H1 (cell line): ENCODE data around the gene GGT5. TPM values are rescaled to one million over a fixed set of nuclear protein-coding genes. Genes with fewer than 3 reads are reported as not detected.

ENCODE experiments used
- CTCF ChIA-PET: fragments of 300-600 bp; sonication (Branson Sonifier 250); formaldehyde crosslinking; loops from one replicate; lab custom pipeline; 2021; ENCODE audit not compliant: partially characterized antibody; lab: Charles Lee
- POLR2A ChIA-PET: fragments of 300-600 bp; sonication (Branson Sonifier 250); formaldehyde crosslinking; loops from one replicate; lab custom pipeline; 2021; ENCODE audit warnings: inconsistent platforms; ENCODE audit not compliant: partially characterized antibody; lab: Charles Lee
- DNase-seq, 2 experiments: peaks; one replicate each; pipeline versions ENCODE4 v3.0.0 to v3.0.0-alpha.2; 2010 to 2022; ENCODE audit warnings: low spot score in 2 of 2, low read depth in 1 of 2, mixed read lengths in 1 of 2
- FAIRE-seq: peaks from 2 replicates; lab custom pipeline; 2011; peaks lifted over from hg19 to GRCh38; lab: Jason Lieb, UNC
- H2AFZ ChIP-seq: 2 replicates; pipeline ENCODE4 v1.8.1; 2012; ENCODE audit warnings: low read length, inconsistent platforms
- H2AK5ac ChIP-seq: 2 replicates; pipeline ENCODE4 v1.6.1; 2013; ENCODE audit warnings: low read depth, low read length
- H2BK120ac ChIP-seq: replicated peaks from 2 replicates; pipeline ENCODE3; 2013; ENCODE audit warnings: low read depth, low read length, inconsistent platforms
- H2BK12ac ChIP-seq: 2 replicates; pipeline ENCODE4 v1.6.1; 2013; ENCODE audit warnings: low read depth, low read length
- H2BK15ac ChIP-seq: 2 replicates; pipeline ENCODE4 v1.6.1; 2013; ENCODE audit warnings: low read length
- H2BK20ac ChIP-seq: 2 replicates; pipeline ENCODE4 v1.6.1; 2013; ENCODE audit warnings: low read length
- H2BK5ac ChIP-seq: 2 replicates; pipeline ENCODE4 v1.6.1; 2013; ENCODE audit warnings: low read depth, low read length
- H3K14ac ChIP-seq: 2 replicates; pipeline ENCODE4 v1.6.1; 2013; ENCODE audit warnings: inconsistent platforms; ENCODE audit not compliant: insufficient read length
- H3K18ac ChIP-seq: 2 replicates; pipeline ENCODE4 v1.6.1; 2013; ENCODE audit warnings: low read length; ENCODE audit errors: extremely low read depth
- H3K23ac ChIP-seq: 2 replicates; pipeline ENCODE4 v1.6.1; 2013; ENCODE audit warnings: inconsistent platforms; ENCODE audit not compliant: insufficient read length
- H3K23me2 ChIP-seq: 2 replicates; pipeline ENCODE4 v1.6.1; 2013; ENCODE audit warnings: low read depth, low read length
- H3K27ac ChIP-seq: 2 replicates; pipeline ENCODE4 v1.6.1; 2011; ENCODE audit warnings: low read depth, low read length, inconsistent platforms
- H3K27me3 ChIP-seq, 4 experiments: replicated peaks in 1 of 4; 1 replicate in 1 of 4; 2 replicates in 3 of 4; pipeline versions ENCODE4 v1.6.1 to v1.8.1; 2011 to 2013; ENCODE audit warnings: low read length in 3 of 4, mild to moderate bottlenecking in 3 of 4, inconsistent platforms in 2 of 4, mixed read lengths in 2 of 4, moderate library complexity in 1 of 4; ENCODE audit not compliant: control insufficient read depth in 3 of 4, insufficient read depth in 3 of 4; ENCODE audit errors: extremely low read depth in 1 of 4
- H3K36me3 ChIP-seq, 4 experiments: 2 replicates each; pipeline versions ENCODE4 v1.6.1 to v1.8.1; 2011 to 2013; ENCODE audit warnings: mild to moderate bottlenecking in 4 of 4, low read length in 3 of 4, moderate library complexity in 2 of 4, control low read depth in 1 of 4, inconsistent platforms in 1 of 4; ENCODE audit not compliant: insufficient read depth in 4 of 4, control insufficient read depth in 2 of 4
- H3K4ac ChIP-seq: replicated peaks from 2 replicates; pipeline ENCODE3; 2013; ENCODE audit warnings: low read length, low read depth, mixed read lengths, inconsistent platforms; ENCODE audit not compliant: insufficient read length
- H3K4me1 ChIP-seq, 4 experiments: replicated peaks in 1 of 4; 1 replicate in 1 of 4; 2 replicates in 3 of 4; pipeline versions ENCODE4 v1.6.1 to v1.8.1; 2011 to 2013; ENCODE audit warnings: low read length in 3 of 4, inconsistent platforms in 2 of 4, mixed read lengths in 1 of 4; ENCODE audit not compliant: insufficient read depth in 4 of 4, control insufficient read depth in 3 of 4
- H3K4me2 ChIP-seq, 2 experiments: 2 replicates each; pipeline versions ENCODE4 v1.6.1 to v1.8.1; 2011 to 2013; ENCODE audit warnings: low read depth in 2 of 2, low read length in 2 of 2, control low read depth in 1 of 2, inconsistent platforms in 1 of 2, mild to moderate bottlenecking in 1 of 2; ENCODE audit not compliant: insufficient read depth in 1 of 2
- H3K4me3 ChIP-seq, 4 experiments: fragments of 200-600, 300-600 bp in 1 of 4; sonication (generic), shearing (Covaris generic), sonication (Bioruptor Twin) in 1 of 4; 2 replicates each; pipeline versions ENCODE4 v1.5.1 to v1.8.1; 2011 to 2016; ENCODE audit warnings: low read length in 4 of 4, low read depth in 3 of 4, control low read depth in 2 of 4, inconsistent platforms in 2 of 4, mild to moderate bottlenecking in 2 of 4, mixed read lengths in 1 of 4, moderate library complexity in 1 of 4; ENCODE audit not compliant: insufficient read depth in 2 of 4; ENCODE audit errors: extremely low read depth in 1 of 4
- H3K56ac ChIP-seq: replicated peaks from 2 replicates; pipeline ENCODE3; 2013; ENCODE audit warnings: low read depth, mild to moderate bottlenecking, mixed read lengths, low read length, inconsistent platforms; ENCODE audit not compliant: insufficient read length
- H3K79me1 ChIP-seq: 2 replicates; pipeline ENCODE4 v1.6.1; 2013; ENCODE audit warnings: low read depth, low read length, control low read depth
- H3K79me2 ChIP-seq, 2 experiments: 2 replicates each; pipeline versions ENCODE4 v1.6.1 to v1.8.1; 2012 to 2013; ENCODE audit warnings: low read length in 2 of 2, mild to moderate bottlenecking in 2 of 2, inconsistent platforms in 1 of 2; ENCODE audit not compliant: insufficient read depth in 2 of 2, control insufficient read depth in 1 of 2
- H3K9ac ChIP-seq, 4 experiments: replicated peaks in 1 of 4; 1 replicate in 1 of 4; 2 replicates in 3 of 4; pipeline versions ENCODE4 v1.6.1 to v1.8.1; 2011 to 2013; ENCODE audit warnings: low read depth in 3 of 4, low read length in 3 of 4, control low read depth in 2 of 4, mild to moderate bottlenecking in 2 of 4, moderate library complexity in 2 of 4, inconsistent platforms in 1 of 4; ENCODE audit errors: extremely low read depth in 1 of 4
- H3K9me3 ChIP-seq, 2 experiments: 2 replicates each; pipeline versions ENCODE4 v1.6.1 to v1.8.1; 2012 to 2013; ENCODE audit warnings: mild to moderate bottlenecking in 2 of 2, moderate library complexity in 2 of 2, control low read depth in 1 of 2, inconsistent platforms in 1 of 2, low read depth in 1 of 2, low read length in 1 of 2, mixed read lengths in 1 of 2; ENCODE audit not compliant: insufficient read depth in 2 of 2
- H4K20me1 ChIP-seq, 2 experiments: replicated peaks in 1 of 2; 2 replicates each; pipeline versions ENCODE3 to v1.8.1; 2011 to 2013; ENCODE audit warnings: inconsistent platforms in 2 of 2, low read length in 2 of 2, mild to moderate bottlenecking in 1 of 2; ENCODE audit not compliant: insufficient read depth in 2 of 2, control insufficient read depth in 1 of 2
- H4K5ac ChIP-seq: 2 replicates; pipeline ENCODE4 v1.6.1; 2013; ENCODE audit warnings: low read length, low read depth, mixed read lengths, inconsistent platforms; ENCODE audit not compliant: insufficient read length
- H4K8ac ChIP-seq: 2 replicates; pipeline ENCODE4 v1.8.0; 2013; ENCODE audit warnings: mild to moderate bottlenecking, moderate library complexity, low read length, inconsistent platforms; ENCODE audit not compliant: insufficient read depth; ENCODE audit errors: extremely low read depth
- H4K91ac ChIP-seq: replicated peaks from 2 replicates; pipeline ENCODE3; 2013; ENCODE audit warnings: low read length, mixed read lengths, inconsistent platforms; ENCODE audit not compliant: insufficient read length
- ASH2L ChIP-seq: fragments of 200-600, 300-600 bp; sonication (generic); IDR thresholded peaks from one replicate; pipeline ENCODE4 v1.7.1; 2017; ENCODE audit warnings: low read length
- ATF3 ChIP-seq: IDR thresholded peaks from 2 replicates; pipeline ENCODE4 v1.6.1; 2011; ENCODE audit warnings: low read depth, mild to moderate bottlenecking, low read length; ENCODE audit not compliant: insufficient read depth
- CTBP2 ChIP-seq: IDR thresholded peaks from 2 replicates; pipeline ENCODE4 v1.7.0; 2011; ENCODE audit warnings: borderline replicate concordance, mild to moderate bottlenecking, moderate library complexity, mixed read lengths, low read length; ENCODE audit not compliant: insufficient read depth, insufficient read length
- EP300 ChIP-seq, 2 experiments: IDR thresholded peaks; 1 replicate in 1 of 2; 2 replicates in 1 of 2; pipeline ENCODE4 v1.6.1; 2011 to 2012; ENCODE audit warnings: low read depth in 2 of 2, low read length in 2 of 2, mild to moderate bottlenecking in 2 of 2, borderline replicate concordance in 1 of 2, inconsistent platforms in 1 of 2, moderate library complexity in 1 of 2
- JUN ChIP-seq: IDR thresholded peaks from 2 replicates; pipeline ENCODE4 v1.6.1; 2011; ENCODE audit warnings: low read depth, mild to moderate bottlenecking, improper control_type of control experiment, low read length
- SIN3A ChIP-seq, 2 experiments: IDR thresholded peaks in 1 of 2; conservative IDR thresholded peaks in 1 of 2; 2 replicates each; pipeline ENCODE4 v1.6.1; 2011 to 2012; ENCODE audit warnings: low read length in 2 of 2, improper control_type of control experiment in 1 of 2, low read depth in 1 of 2, mild to moderate bottlenecking in 1 of 2
- SP1 ChIP-seq: IDR thresholded peaks from 2 replicates; pipeline ENCODE4 v1.6.1; 2011; ENCODE audit warnings: low read depth, low read length
- TAF1 ChIP-seq: IDR thresholded peaks from 2 replicates; pipeline ENCODE4 v1.6.1; 2011; ENCODE audit warnings: mild to moderate bottlenecking, low read depth, low read length
- ZNF274 ChIP-seq: IDR thresholded peaks from 2 replicates; pipeline ENCODE4 v1.7.0; 2012; ENCODE audit warnings: low read length, borderline replicate concordance; ENCODE audit errors: extremely low read depth
- WGBS, 2 experiments: shearing (Covaris generic) in 1 of 2; methylation state at CpG; one replicate each; pipeline versions ENCODE4 v1.1.6 to v1.1.7; 2013 to 2015; ENCODE audit warnings: low lambda C conversion rate in 2 of 2, mixed read lengths in 2 of 2, inconsistent platforms in 1 of 2, low coverage in 1 of 2, missing lambda C conversion rate in 1 of 2; ENCODE audit not compliant: insufficient replicate concordance in 2 of 2, insufficient coverage in 1 of 2, insufficient read length in 1 of 2; ENCODE audit errors: extremely low coverage in 1 of 2, missing lambda C conversion rate in 1 of 2; 5-methylcytosine and 5-hydroxymethylcytosine counted together
- polyA plus RNA-seq, 7 experiments: library from polyadenylated mRNA; depleted of rRNA in 3 of 7; stranded (reverse) in 5 of 7; unstranded in 2 of 7; fragments of >200 nt in 5 of 7; fragments of 200-250 nt in 2 of 7; gene quantifications; 1 replicate in 5 of 7; 2 replicates in 1 of 7; 4 replicates in 1 of 7; pipeline versions ENCODE4 v1.2.1 to v1.2.3, GENCODE V29; 2011 to 2013; ENCODE audit warnings: missing spikeins in 2 of 7, mixed read lengths in 2 of 7
- total RNA-seq: library from RNA; stranded (reverse); fragmentation: NEBNext Ultra II Directional; extraction: Animal tissue kit (Norgen Biotek cat#: 25700); gene quantifications from 2 replicates; pipeline ENCODE4 v1.2.1, GENCODE V29; 2021

GGT5 gene
- total and polyA plus RNA-seq, 2 of the 8 experiments (the other 6 are each of a cell fraction or from before 2014, with no cell fraction given) = 0.05 TPM; not detected in 1

GRCh38 chr22:24189249-24190158, 55.4 kb downstream of the GGT5 start:
- peak overlapping the region; percentile 23; the same call in 1 of the 2 replicates for H2AFZ ChIP-seq
- no peak overlapping the region; a peak in 1 of 7 replicates for H3K9ac ChIP-seq
- no peak overlapping the region for H3K4me2 ChIP-seq
- H3K56ac ChIP-seq = no peak overlapping the region
- no peak overlapping the region for H2BK12ac ChIP-seq
- no peaks in the 10 kb centered on the region for H3K79me2 ChIP-seq
- H2BK5ac ChIP-seq = peak overlapping the region; percentile 17; the same call in 1 of the 2 replicates
- H3K14ac ChIP-seq = no peak overlapping the region
- H2BK15ac ChIP-seq = no peak overlapping the region
- H3K18ac ChIP-seq = peak overlapping the region; percentile 17; the same call in 1 of the 2 replicates
- H3K23me2 ChIP-seq = no peaks in the 10 kb centered on the region
- 60% methylated on average over 23 of the region's 23 CpGs; no CpG with 5 or more reads in 1 of the 2 experiments for WGBS, 2 experiments
- H4K8ac ChIP-seq = peak overlapping the region; percentile 7
- ChIA-PET POLR2A (no interaction called here), CTCF (interaction anchor here (0.5 to 7.2 kb wide), 39 partner anchors 9 to 334 kb away, joined by 3 to 96 read pairs (median 6); partner anchors contain the start of genes GGT5 and SUSD2)
- no peaks in the 10 kb centered on the region for H3K36me3 ChIP-seq
- no peak overlapping the region for H2AK5ac ChIP-seq
- peak overlapping the region; percentile 7 for H4K91ac ChIP-seq
- FAIRE-seq = no peak
- H3K27ac ChIP-seq = no peak overlapping the region
- H4K20me1 ChIP-seq = no peaks in the 10 kb centered on the region
- peak overlapping the region; percentile 61; the same call in 1 of the 2 replicates for H2BK20ac ChIP-seq
- no peaks in the 10 kb centered on the region for H3K27me3 ChIP-seq
- H3K79me1 ChIP-seq = no peaks in the 10 kb centered on the region
- H4K5ac ChIP-seq = no peak overlapping the region
- no peaks in the 10 kb centered on the region for H3K9me3 ChIP-seq
- peaks cover 0 to 7% (median 0%) of the 10 kb centered on the region in 4 experiments; a peak in 4 of 7 replicates for H3K4me1 ChIP-seq
- H3K4me3 ChIP-seq = no peak overlapping the region
- DNase-seq = peak; percentile 46 to 91
- no peak overlapping the region for H3K23ac ChIP-seq
- no peak overlapping the region for H3K4ac ChIP-seq
- no peak overlapping the region for H2BK120ac ChIP-seq
- TF ChIP-seq SIN3A (conservative IDR thresholded peaks at IDR 0.05 in 1 of 2, IDR thresholded peaks at IDR 0.05 in 1 of 2; ENCODE audit: low read depth in 1 of 2, low read length in 2 of 2) (peak in 1 of 2 experiments; percentile 46; a peak in 2 of 4 replicates), ATF3 (no peak), ZNF274 (no peak), CTBP2 (no peak), EP300 (IDR thresholded peaks at IDR 0.05; ENCODE audit: borderline replicate concordance in 1 of 2, low read depth in 2 of 2, low read length in 2 of 2) (no peak), ASH2L (no peak), JUN (no peak), SP1 (no peak), TAF1 (no peak)
